GM12872 (cell line): ENCODE results near the gene LRRC26.
A peak's percentile ranks its signal among the peaks of the same experiment; 100 is the strongest.

Experiments used
- CTCF ChIP-seq: IDR thresholded peaks from 3 replicates; pipeline ENCODE4 v1.5.1; 2011; ENCODE audit warnings: low read depth, mild to moderate bottlenecking, low read length, moderate library complexity; ENCODE audit not compliant: insufficient read depth

Gene LRRC26

GRCh38 chr9:137191245-137191644 is 21.4 kb upstream of the LRRC26 start:
- no peak for TF ChIP-seq CTCF

GRCh38 chr9:137190315-137190856 is 20.5 kb upstream of the LRRC26 start:
- no peak for TF ChIP-seq CTCF

- no peak for TF ChIP-seq CTCF
Observed at GRCh38 chr9:137189297-137190295, 19.7 kb upstream of the LRRC26 start.

- TF ChIP-seq CTCF = peak; percentile 56
Observed at GRCh38 chr9:137188490-137189296, 18.8 kb upstream of the LRRC26 start, which contains the start of the genes ANAPC2 and SSNA1. Gene ANAPC2, minus strand, starts transcription at chr9:137188560. Its CDS starts 28 bp downstream, at chr9:137188532. Gene SSNA1, plus strand, starts transcription at chr9:137188676. Its CDS starts 51 bp downstream, at chr9:137188727.

GRCh38 chr9:137188086-137188489 is 18.2 kb upstream of the LRRC26 start:
- no peak for TF ChIP-seq CTCF

GRCh38 chr9:137187386-137187785 is 17.5 kb upstream of the LRRC26 start:
- no peak for TF ChIP-seq CTCF

- no peak for TF ChIP-seq CTCF
Observed at GRCh38 chr9:137186385-137186784, 16.5 kb upstream of the LRRC26 start.
